Muscle layer of colon (tissue), 2 donors: ENCODE data around the gene SLC43A1.

Experiments
- H3K27ac ChIP-seq: one replicate; pipeline ENCODE4 v1.7.0; 2013; ENCODE audit warnings: low read depth, mild to moderate bottlenecking, low read length, moderate library complexity
- H3K27me3 ChIP-seq, 2 donors: one replicate each; pipeline ENCODE4 v1.7.0; 2013; ENCODE audit warnings: low read length in 2 of 2, mild to moderate bottlenecking in 2 of 2; ENCODE audit not compliant: insufficient read depth in 2 of 2, control insufficient read depth in 1 of 2
- H3K36me3 ChIP-seq: one replicate; pipeline ENCODE4 v1.7.0; 2013; ENCODE audit warnings: mild to moderate bottlenecking, low read length; ENCODE audit not compliant: insufficient read depth
- H3K4me1 ChIP-seq: one replicate; pipeline ENCODE4 v1.7.0; 2013; ENCODE audit warnings: mild to moderate bottlenecking, low read length; ENCODE audit not compliant: insufficient read depth
- H3K4me3 ChIP-seq, 2 donors: one replicate each; pipeline ENCODE4 v1.7.0; 2013; ENCODE audit warnings: low read length in 2 of 2, low read depth in 1 of 2, mild to moderate bottlenecking in 1 of 2, moderate library complexity in 1 of 2
- H3K9ac ChIP-seq: one replicate; pipeline ENCODE4 v1.7.0; 2013; ENCODE audit warnings: low read length
- H3K9me3 ChIP-seq: one replicate; pipeline ENCODE4 v1.7.0; 2013; ENCODE audit warnings: mild to moderate bottlenecking, low read length
- donor health status: abdominal sarcoma.
- donor health status: Adenocarcinoma of cecum.

SLC43A1 gene

GRCh38 chr11:57515332-57516060 lies at the start of gene SLC43A1:
TSS of gene SLC43A1 (minus strand) at chr11:57515702. CDS start at chr11:57514111, 1,591 bp downstream.
- peak within 1 kb of the TSS; percentile 65 for H3K9ac ChIP-seq
- peak within 1 kb of the TSS; percentile 72 for H3K27ac ChIP-seq
- H3K9me3 ChIP-seq, result no peaks in the 10 kb centered on the region
- H3K4me3 ChIP-seq, result peak within 1 kb of the TSS; percentile 89 to 99
- H3K36me3 ChIP-seq, result no peaks in the 10 kb centered on the region
- no peaks in the 10 kb centered on the region for H3K27me3 ChIP-seq
- H3K4me1 ChIP-seq, result peaks cover 7% of the 10 kb centered on the region

GRCh38 chr11:57562596-57562995 lies 47.1 kb upstream of the SLC43A1 start:
- no peak overlapping the region for H3K4me3 ChIP-seq
- H3K4me1 ChIP-seq, result peaks cover 12% of the 10 kb centered on the region
- H3K36me3 ChIP-seq, result peaks cover 12% of the 10 kb centered on the region
- H3K9ac ChIP-seq, result no peak overlapping the region
- no peaks in the 10 kb centered on the region for H3K27me3 ChIP-seq
- H3K27ac ChIP-seq, result no peak overlapping the region
- no peaks in the 10 kb centered on the region for H3K9me3 ChIP-seq

- H3K4me3 ChIP-seq, result no peak overlapping the region
- no peak overlapping the region for H3K27ac ChIP-seq
- H3K27me3 ChIP-seq, result no peaks in the 10 kb centered on the region
- H3K9ac ChIP-seq, result no peak overlapping the region
- no peaks in the 10 kb centered on the region for H3K4me1 ChIP-seq
- no peaks in the 10 kb centered on the region for H3K9me3 ChIP-seq
- peaks cover 30% of the 10 kb centered on the region for H3K36me3 ChIP-seq
Measured at GRCh38 chr11:57560146-57560545, 44.6 kb upstream of the SLC43A1 start.

GRCh38 chr11:57556041-57556440 lies 40.5 kb upstream of the SLC43A1 start:
- Histone ChIP-seq H3K9me3 (no peaks in the 10 kb centered on the region), H3K4me3 (no peak overlapping the region), H3K9ac (no peak overlapping the region), H3K27me3 (no peaks in the 10 kb centered on the region), H3K36me3 (peaks cover 65% of the 10 kb centered on the region), H3K4me1 (no peaks in the 10 kb centered on the region), H3K27ac (no peak overlapping the region)

GRCh38 chr11:57555393-57555792 lies 39.9 kb upstream of the SLC43A1 start:
- no peak overlapping the region for H3K27ac ChIP-seq
- H3K27me3 ChIP-seq, result no peaks in the 10 kb centered on the region
- H3K9ac ChIP-seq, result no peak overlapping the region
- peaks cover 70% of the 10 kb centered on the region for H3K36me3 ChIP-seq
- H3K4me1 ChIP-seq, result no peaks in the 10 kb centered on the region
- no peaks in the 10 kb centered on the region for H3K9me3 ChIP-seq
- H3K4me3 ChIP-seq, result no peak overlapping the region

GRCh38 chr11:57552479-57552878 lies 37.0 kb upstream of the SLC43A1 start:
- Histone ChIP-seq H3K4me1 (no peaks in the 10 kb centered on the region), H3K27ac (no peak overlapping the region), H3K36me3 (peaks cover 69% of the 10 kb centered on the region), H3K27me3 (no peaks in the 10 kb centered on the region), H3K9ac (no peak overlapping the region), H3K4me3 (no peak overlapping the region), H3K9me3 (no peaks in the 10 kb centered on the region)

GRCh38 chr11:57551941-57552340 lies 36.4 kb upstream of the SLC43A1 start:
- no peak overlapping the region for H3K9ac ChIP-seq
- no peak overlapping the region for H3K4me3 ChIP-seq
- no peak overlapping the region for H3K27ac ChIP-seq
- H3K27me3 ChIP-seq, result no peaks in the 10 kb centered on the region
- no peaks in the 10 kb centered on the region for H3K9me3 ChIP-seq
- no peaks in the 10 kb centered on the region for H3K4me1 ChIP-seq
- peaks cover 64% of the 10 kb centered on the region for H3K36me3 ChIP-seq

- Histone ChIP-seq H3K4me1 (no peaks in the 10 kb centered on the region), H3K4me3 (no peak overlapping the region), H3K27me3 (no peaks in the 10 kb centered on the region), H3K9me3 (no peaks in the 10 kb centered on the region), H3K9ac (no peak overlapping the region), H3K27ac (no peak overlapping the region), H3K36me3 (peaks cover 50% of the 10 kb centered on the region)
Measured at GRCh38 chr11:57549983-57550382, 34.5 kb upstream of the SLC43A1 start.

- Histone ChIP-seq H3K9ac (no peak overlapping the region), H3K27me3 (no peaks in the 10 kb centered on the region), H3K27ac (no peak overlapping the region), H3K4me3 (no peak overlapping the region), H3K9me3 (no peaks in the 10 kb centered on the region), H3K4me1 (no peaks in the 10 kb centered on the region), H3K36me3 (peaks cover 32% of the 10 kb centered on the region)
Measured at GRCh38 chr11:57547854-57548377, 32.4 kb upstream of the SLC43A1 start.

- Histone ChIP-seq H3K4me3 (no peak overlapping the region), H3K4me1 (no peaks in the 10 kb centered on the region), H3K9ac (no peak overlapping the region), H3K27ac (no peak overlapping the region), H3K27me3 (no peaks in the 10 kb centered on the region), H3K9me3 (no peaks in the 10 kb centered on the region), H3K36me3 (peaks cover 24% of the 10 kb centered on the region)
Measured at GRCh38 chr11:57546869-57547475, 31.5 kb upstream of the SLC43A1 start.

GRCh38 chr11:57546451-57546850 lies 30.9 kb upstream of the SLC43A1 start:
- no peaks in the 10 kb centered on the region for H3K27me3 ChIP-seq
- H3K4me1 ChIP-seq, result no peaks in the 10 kb centered on the region
- no peak overlapping the region for H3K4me3 ChIP-seq

More at GRCh38 chr11:57546451-57546850, 30.9 kb upstream of the SLC43A1 start:
- Histone ChIP-seq H3K36me3 (peaks cover 18% of the 10 kb centered on the region), H3K27ac (no peak overlapping the region), H3K9me3 (no peaks in the 10 kb centered on the region), H3K9ac (no peak overlapping the region)
